Heart left ventricle (tissue), 13 donors: ENCODE data around the gene ATF6.

Source experiments
- CTCF ChIP-seq, 12 donors: fragments of 200-600 bp; sonication (generic) in 4 of 12; IDR thresholded peaks; one replicate each; pipeline versions ENCODE4 v1.5.0 to v1.8.0; 2018 to 2022; ENCODE audit warnings: antibody characterized with exemption in 12 of 12, mild to moderate bottlenecking in 5 of 12
- POLR2A ChIP-seq, 2 donors: fragments of 450-650 bp; IDR thresholded peaks; one replicate each; pipeline ENCODE4 v1.6.1; 2017; ENCODE audit warnings: antibody characterized with exemption in 2 of 2, mild to moderate bottlenecking in 2 of 2, moderate library complexity in 2 of 2
- donor health status: ischemic (EF 13 %, LVEDD 7.1; RV severe dilation, severe dysfunction).
- donor health status: DM: no; HTN: yes; CAD: no.
- donor health status: DM: no; HTN: no; CAD: no.
- donor health status: ischemic (EF 25% LVEDD 6.9; RV normal size, moderate dysfunction).
- donor health status: ischemic (EF 25% LVEDD 5.7; RV mildly dilated, moderate dysfunction).
- donor health status: ischemic (EF 35%, LVEDD 5.7; RV mildly dilated, moderate dysfunction).
- donor health status: nonischemic (EF 11% LVEDD 7.7; RV severe dilation, severe dysfunction).
- donor health status: DM: yes; HTN: yes; CAD: no.
- donor health status: PGD.
- donor health status: ischemic (EF 29% LVEDD 5.4; RV normal size, mild dysfunction).
- donor health status: nonischemic (EF 23%, LVEDD 6.1; RV moderate dilation, normal function).

GRCh38 chr1:161972828-161973227 lies 206.7 kb downstream of the ATF6 start:
- no peak for TF ChIP-seq POLR2A (IDR thresholded peaks at IDR 0.05)
- no peak for TF ChIP-seq CTCF (IDR thresholded peaks at IDR 0.05)
